ENCODE results near the gene SLC6A19. TPM values are rescaled to one million over a fixed set of nuclear protein-coding genes. Genes with fewer than 3 reads are reported as not detected.

Gene SLC6A19
- total RNA-seq, 2 donors from 2014 or later, result not detected

DNA sequence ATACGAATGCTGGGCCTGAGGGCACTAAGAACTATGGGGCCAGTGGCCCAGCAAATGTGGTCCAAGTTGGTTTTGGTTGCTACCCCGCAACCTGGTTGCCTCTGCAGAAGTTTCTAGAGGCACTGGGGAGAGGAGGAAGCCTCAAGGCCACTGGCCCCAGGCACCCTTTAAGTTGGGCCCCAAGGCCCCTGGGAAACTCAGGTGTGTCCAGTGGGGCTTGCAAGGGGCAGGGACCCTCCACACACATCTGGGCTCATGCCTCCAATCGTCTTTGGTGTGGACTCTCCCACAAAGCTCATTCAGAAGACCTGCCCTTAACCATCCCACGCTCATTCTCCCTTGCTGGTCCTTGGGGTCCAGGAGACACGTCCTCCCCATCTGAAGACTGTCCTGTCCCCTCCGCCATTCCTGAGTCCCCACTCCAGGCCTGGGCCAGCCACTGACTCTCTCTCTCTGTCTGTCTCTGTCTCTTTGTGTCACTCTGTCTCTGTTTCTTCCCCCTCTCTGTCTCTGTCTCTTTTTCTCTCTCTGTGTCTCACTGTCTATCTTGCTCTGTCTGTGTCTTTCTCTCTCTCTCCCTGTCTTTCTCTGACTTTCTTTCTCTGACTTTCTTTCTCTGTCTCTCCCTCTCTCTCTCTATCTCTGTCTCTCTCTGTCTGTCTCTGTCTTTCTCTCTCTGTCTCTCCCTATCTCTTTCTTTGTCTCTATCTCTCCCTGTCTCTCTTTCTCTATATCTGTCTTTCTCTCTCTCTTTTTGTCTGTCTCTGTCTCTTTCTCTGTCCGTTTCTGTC, 3.3 kb upstream of the SLC6A19 start:
- Mint-ChIP-seq H3K4me3 (no peak overlapping the region), H3K36me3 (ENCODE audit: insufficient read depth in 2 of 2) (no peaks in the 10 kb centered on the region)

DNA sequence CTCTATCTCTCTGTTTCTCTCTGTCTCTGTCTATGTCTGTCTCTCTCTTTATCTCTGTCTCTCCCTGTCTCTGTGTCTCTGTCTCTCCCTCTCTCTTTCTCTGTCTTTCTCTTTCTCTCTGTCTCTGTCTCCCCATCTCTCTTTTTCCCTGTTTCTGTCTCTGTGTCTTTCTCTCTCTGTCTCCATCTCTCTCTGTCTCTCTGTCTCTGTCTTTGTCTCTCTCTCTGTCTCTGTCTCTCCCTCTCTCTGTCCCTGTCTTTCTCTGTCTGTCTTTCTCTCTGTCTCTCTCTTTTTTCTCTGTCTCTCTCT, 2.1 kb upstream of the SLC6A19 start:
- Mint-ChIP-seq H3K4me3 (no peak overlapping the region), H3K9me3 (no peaks in the 10 kb centered on the region), H3K36me3 (ENCODE audit: insufficient read depth in 2 of 2) (no peaks in the 10 kb centered on the region), H3K4me1 (ENCODE audit: low read depth) (no peaks in the 10 kb centered on the region), H3K27ac (no peak overlapping the region), H3K27me3 (ENCODE audit: low read depth) (no peaks in the 10 kb centered on the region)
- DNase-seq, result no peak
- ATAC-seq (replicated peaks in 1 of 2), result no peak

More for the DNA sequence above, 3.3 kb upstream of the SLC6A19 start:
- H3K27ac Mint-ChIP-seq, result no peak overlapping the region
- H3K4me1 Mint-ChIP-seq (ENCODE audit: low read depth), result no peaks in the 10 kb centered on the region
- ATAC-seq (replicated peaks in 1 of 2) (no peak), DNase-seq (no peak)
- H3K27me3 Mint-ChIP-seq (ENCODE audit: low read depth), result no peaks in the 10 kb centered on the region
- no peaks in the 10 kb centered on the region for H3K9me3 Mint-ChIP-seq

DNA sequence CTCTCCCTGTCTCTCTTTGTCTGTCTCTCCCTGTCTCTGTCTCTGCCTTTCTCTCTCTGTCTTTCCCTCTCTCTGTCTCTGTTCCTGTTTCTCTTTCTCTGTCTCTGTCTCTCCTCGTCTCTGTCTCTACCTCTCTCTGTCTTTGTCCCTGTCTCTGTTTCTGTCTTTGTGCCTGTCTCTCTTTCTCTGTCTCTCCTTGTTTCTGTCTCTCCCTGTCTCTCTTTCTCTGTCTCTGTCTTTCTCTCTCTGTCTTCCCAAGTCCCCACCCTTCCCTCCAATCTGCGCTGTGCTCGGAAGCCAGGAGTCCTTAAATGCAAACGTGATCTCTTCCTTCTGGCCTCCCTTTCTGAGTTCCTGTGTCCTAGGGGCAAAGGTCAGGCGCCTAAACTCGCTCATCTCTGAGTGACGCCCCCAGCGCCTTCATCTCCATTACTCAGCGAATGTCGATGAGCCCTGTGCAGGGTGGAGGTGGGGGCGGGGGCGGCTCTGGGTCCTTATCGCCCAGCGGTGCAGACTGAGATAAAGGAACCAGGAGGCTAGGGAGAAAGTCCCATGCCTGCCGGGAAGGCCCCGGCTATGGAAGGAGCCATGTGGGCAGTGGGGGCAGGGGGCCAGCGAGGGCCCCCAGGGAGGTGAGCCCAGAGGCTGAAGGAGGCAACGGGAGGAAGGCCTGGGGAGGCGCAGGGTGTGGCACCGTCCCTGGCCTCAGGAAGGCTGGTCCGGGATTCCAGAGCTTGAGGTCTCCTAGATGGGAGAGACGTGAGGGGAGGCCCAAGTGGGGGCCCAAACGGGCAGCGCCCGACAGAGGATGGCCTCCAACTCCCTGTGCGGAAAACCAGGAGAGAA, 1.5 kb upstream of the SLC6A19 start:
- DNase-seq (no peak), ATAC-seq (replicated peaks in 1 of 2) (no peak)
- H3K27me3 Mint-ChIP-seq (ENCODE audit: low read depth), result no peaks in the 10 kb centered on the region
- no peak overlapping the region for H3K27ac Mint-ChIP-seq
- no peak overlapping the region for H3K4me3 Mint-ChIP-seq
- no peaks in the 10 kb centered on the region for H3K36me3 Mint-ChIP-seq (ENCODE audit: insufficient read depth in 2 of 2)
- H3K9me3 Mint-ChIP-seq, result no peaks in the 10 kb centered on the region
- no peaks in the 10 kb centered on the region for H3K4me1 Mint-ChIP-seq (ENCODE audit: low read depth)

DNA sequence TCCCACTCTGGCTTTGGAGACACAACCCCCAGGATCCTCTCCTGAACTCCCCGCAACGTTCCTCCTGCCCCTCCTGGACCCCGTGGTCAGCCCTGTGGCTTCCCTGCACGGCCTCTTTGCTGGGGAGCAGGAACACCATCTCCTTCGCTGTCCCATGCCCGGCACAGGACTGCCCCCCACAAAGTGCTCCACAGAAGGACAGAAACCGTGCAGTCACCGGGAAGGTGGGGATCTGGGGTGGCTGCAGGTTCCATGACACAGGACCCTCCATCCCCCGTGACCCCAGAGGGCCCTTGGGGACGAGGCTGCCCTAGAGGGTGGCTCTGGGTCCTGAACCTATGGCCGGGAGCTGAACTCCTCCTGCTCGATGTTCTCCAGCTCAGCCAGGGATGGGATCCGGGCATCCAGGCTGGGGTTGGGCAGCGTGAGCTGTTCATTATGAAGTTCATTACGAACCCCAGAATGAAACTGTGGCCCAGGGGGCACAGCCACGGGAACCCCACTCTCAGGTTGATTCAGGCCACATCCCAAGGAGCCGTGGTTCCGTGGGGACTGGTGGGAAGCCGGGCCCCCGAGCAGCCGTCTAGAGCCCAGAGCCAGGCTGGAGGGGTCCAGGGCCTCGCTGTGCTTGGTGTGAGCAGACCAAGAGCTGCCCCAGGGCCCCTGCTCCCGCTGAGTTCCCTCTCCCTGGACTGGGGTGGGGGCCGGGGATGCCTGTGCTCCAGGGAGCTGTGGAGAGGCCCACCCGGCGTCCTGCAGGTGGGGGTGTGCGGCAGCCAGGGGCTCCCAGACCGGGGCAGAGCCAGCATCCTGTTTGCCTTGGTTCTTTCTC, 684 bp upstream of the SLC6A19 start:
- Mint-ChIP-seq H3K4me1 (ENCODE audit: low read depth) (no peaks in the 10 kb centered on the region), H3K27ac (no peak overlapping the region), H3K9me3 (no peaks in the 10 kb centered on the region), H3K27me3 (ENCODE audit: low read depth) (no peaks in the 10 kb centered on the region), H3K4me3 (no peak overlapping the region), H3K36me3 (ENCODE audit: insufficient read depth in 2 of 2) (no peaks in the 10 kb centered on the region)
- DNase-seq (no peak), ATAC-seq (replicated peaks in 1 of 2) (no peak)

DNA sequence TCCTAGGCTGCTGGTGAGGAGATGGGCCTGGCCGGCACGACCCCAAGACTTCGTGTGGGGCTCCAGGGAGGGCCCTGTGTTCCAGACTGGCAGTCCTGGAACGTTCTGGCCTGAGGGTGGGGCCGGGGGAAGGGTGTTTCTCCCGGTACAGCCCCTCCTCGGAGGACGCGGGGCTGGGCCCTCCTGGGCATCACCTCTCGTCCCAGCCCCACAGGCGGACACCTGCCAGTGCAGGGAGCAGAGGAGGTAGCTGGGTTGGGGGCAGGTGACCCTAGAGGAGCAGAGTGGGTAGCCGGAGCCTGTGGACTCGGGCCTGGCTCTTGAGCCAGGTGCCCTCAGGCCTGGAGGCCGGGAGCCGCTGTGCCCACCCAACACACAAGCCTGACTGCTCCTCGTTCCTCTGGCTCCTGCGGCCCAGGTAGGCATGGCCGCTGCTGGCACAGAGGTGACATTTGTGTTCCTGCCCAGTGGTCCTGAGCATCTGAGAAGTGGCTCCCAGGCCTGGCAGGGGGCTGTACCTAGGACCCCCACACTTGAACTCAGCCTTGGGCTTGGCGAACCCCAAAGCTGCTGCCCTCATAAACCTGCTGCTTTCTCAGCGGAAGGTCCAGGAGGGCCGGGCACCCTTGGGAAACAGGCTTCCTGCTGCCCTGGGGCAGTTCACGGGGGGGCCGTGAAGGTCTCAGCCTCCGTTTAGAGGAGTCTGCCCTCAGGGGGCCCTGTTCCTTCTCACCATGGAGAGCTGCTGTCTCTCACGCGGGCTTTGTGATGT, 817 bp downstream of the SLC6A19 start:
- Mint-ChIP-seq H3K4me1 (ENCODE audit: low read depth) (no peaks in the 10 kb centered on the region), H3K4me3 (no peak overlapping the region), H3K36me3 (ENCODE audit: insufficient read depth in 2 of 2) (no peaks in the 10 kb centered on the region), H3K27ac (no peak overlapping the region), H3K27me3 (ENCODE audit: low read depth) (no peaks in the 10 kb centered on the region), H3K9me3 (no peaks in the 10 kb centered on the region)
- ATAC-seq (replicated peaks in 1 of 2) (no peak), DNase-seq (no peak)

DNA sequence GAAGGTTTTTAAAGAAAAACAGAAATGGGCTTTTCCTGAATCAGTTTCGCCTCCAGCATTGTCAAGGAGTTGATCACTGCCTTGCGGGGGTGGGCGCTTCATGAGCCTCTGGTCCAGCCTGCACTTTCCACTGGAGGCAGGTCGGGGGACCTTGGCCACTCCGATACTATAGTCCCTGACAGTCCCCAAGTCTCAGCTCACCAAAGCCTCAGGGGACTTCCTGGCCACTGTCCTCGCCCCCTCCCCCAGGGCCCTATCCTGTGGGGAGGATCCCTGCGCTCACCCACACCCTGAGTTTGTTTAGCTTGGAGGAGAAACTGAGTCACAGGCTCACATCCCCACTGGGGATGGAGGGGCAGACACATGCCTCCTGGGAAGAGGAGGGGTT, 1.4 kb downstream of the SLC6A19 start:
- no peak for ATAC-seq (replicated peaks in 1 of 2)
- Mint-ChIP-seq H3K4me3 (no peak overlapping the region), H3K9me3 (no peaks in the 10 kb centered on the region), H3K27me3 (ENCODE audit: low read depth) (no peaks in the 10 kb centered on the region), H3K36me3 (ENCODE audit: insufficient read depth in 2 of 2) (no peaks in the 10 kb centered on the region), H3K27ac (no peak overlapping the region), H3K4me1 (ENCODE audit: low read depth) (no peaks in the 10 kb centered on the region)
- no peak for DNase-seq

DNA sequence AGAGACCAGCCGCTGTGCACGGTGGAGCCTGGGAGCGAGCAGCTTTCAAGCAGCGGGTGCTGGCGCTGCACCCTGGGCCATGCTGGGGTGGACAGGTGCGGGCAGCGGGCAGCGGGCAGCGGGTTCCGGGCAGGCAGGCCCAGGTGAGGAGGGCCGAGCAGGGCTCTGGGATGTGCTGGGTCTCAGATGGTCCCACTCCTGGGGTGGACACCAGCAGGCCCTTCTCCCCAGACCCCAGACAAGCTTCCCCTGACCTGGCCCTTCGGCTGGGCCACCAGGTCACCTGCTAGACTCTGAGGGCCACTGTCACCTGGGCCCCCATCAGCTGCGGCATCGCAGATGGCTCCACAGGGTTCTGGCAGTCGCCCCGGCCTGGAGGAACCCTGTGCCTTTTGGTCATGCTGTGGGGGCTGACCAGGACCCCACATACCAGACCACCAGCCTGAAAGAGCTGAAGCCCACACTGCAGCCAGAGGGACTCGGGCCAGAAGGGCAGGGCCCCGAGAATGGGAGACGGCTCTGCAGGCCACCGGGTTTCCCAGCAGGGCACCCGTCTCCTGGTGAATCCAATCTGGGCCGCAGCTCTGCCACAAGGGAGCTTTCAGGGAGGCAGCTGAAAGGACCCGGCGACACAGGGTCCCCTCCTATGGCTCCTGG, 2.0 kb downstream of the SLC6A19 start:
- H3K27ac Mint-ChIP-seq, result no peak overlapping the region
- no peaks in the 10 kb centered on the region for H3K27me3 Mint-ChIP-seq (ENCODE audit: low read depth)
- no peaks in the 10 kb centered on the region for H3K9me3 Mint-ChIP-seq
- H3K4me1 Mint-ChIP-seq (ENCODE audit: low read depth), result no peaks in the 10 kb centered on the region
- no peak overlapping the region for H3K4me3 Mint-ChIP-seq
- DNase-seq, result no peak
- H3K36me3 Mint-ChIP-seq (ENCODE audit: insufficient read depth in 2 of 2), result no peaks in the 10 kb centered on the region
- no peak for ATAC-seq (replicated peaks in 1 of 2)

DNA sequence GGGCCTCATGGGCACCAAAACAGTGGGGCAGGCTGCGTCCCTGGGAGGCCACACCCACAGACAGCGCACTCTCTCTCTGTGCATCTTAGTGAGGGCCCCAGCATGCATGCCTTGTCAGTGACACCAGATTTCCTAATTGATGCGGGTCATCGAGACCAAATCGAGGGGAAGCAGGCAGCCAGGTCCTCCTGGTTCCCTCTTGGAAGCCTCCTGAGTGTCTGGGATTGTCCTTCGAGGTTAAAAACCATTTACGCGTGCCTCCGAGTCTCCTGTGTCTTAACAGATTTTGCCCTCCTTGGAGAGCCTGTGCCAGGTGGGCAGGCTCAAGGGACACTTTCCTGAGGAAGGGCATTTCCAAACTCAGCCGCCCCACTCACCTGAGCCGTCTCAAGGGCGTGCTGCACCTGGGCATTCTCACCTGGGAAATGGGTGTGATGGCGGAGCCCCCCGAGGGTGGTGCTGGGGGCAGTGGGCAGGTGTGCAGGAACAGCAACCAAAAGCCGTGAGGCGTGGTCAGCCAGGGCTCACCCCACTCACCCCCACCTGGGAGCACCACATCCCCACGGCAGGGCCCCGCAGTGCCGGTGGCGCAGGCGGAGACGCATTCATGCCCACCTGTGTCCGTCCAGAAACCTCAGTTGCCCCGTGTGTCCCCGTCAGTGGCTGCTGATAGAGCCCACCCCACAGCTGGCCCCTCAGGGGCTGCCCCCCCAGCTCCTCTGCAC, 2.7 kb downstream of the SLC6A19 start:
- Mint-ChIP-seq H3K27me3 (ENCODE audit: low read depth) (no peaks in the 10 kb centered on the region), H3K9me3 (no peaks in the 10 kb centered on the region), H3K36me3 (ENCODE audit: insufficient read depth in 2 of 2) (no peaks in the 10 kb centered on the region), H3K4me1 (ENCODE audit: low read depth) (no peaks in the 10 kb centered on the region), H3K27ac (no peak overlapping the region), H3K4me3 (no peak overlapping the region)
- DNase-seq, result no peak
- ATAC-seq (replicated peaks in 1 of 2), result no peak

DNA sequence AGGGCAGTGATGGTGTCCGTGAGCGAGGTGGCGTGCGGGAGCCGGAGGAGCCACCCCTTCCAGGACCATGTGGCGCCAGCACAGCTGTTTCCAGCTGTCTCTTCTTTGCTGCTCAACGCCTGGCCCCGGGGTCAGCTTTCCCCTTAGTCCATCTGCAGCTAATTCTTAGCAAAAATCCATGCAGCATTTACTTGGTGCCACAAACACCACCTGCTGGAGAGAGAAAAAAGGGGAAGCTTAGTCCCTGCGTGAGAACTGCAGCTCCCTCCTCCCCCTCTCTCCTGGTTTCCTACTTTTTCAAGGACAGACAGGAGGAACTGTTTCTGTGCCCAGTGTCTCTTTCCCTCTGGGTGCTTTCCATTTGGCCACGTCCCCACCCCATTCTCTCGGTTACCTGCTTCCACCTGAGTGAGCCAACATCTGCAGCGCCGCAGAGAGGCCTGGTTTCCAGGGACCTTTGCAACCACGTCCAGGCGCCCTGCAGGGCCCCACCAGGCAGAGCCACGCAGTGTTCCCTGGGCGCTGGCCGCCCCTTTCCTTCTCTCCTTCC, 3.4 kb downstream of the SLC6A19 start:
- DNase-seq, result no peak

DNA sequence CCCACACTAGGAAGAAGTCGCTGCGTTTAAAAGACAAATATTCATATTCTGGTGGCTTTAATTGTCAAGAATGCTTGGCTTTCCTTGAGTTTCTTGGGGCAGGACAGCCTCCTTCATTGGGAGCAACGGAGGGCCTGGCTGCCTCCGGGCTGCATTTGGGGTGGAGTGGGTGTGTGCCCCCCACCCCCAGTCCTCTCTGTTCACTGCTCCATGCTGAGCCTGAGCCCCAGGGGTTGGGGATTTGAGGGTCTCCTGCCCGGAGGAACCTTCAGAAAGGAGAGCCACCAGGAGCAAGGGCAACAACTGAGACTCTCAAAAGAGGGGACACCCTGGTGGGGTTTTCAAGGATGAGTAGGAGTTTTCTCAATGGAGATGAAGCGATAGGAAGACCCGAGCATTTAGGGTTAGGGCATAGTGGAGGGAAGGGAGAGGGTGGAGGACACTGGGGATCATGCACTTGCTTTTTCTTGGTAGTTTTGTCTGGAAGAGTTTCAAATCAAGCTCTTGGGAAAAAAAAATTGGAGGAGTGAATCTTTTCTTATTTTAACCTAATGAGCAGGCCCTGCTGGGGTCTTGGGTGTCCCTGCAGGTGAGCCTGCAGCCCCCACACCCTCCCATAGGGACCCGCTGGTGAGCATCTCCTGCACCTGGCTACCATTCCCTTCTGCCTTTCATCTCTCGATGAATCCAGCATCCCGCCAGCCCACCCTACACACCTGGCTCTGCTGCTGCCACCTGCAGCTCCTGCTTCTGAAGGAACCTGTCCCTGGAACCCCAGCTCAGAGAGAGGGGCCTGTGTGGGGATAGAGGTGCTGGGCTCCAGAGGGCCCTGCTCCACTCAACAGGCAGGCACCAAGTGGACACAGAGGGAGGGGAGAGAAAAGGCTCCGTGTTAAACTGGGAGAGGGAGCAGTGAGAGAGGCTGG, 4.1 kb downstream of the SLC6A19 start:
- no peak for ATAC-seq (replicated peaks in 1 of 2)
- H3K4me1 Mint-ChIP-seq (ENCODE audit: low read depth), result no peaks in the 10 kb centered on the region
- no peaks in the 10 kb centered on the region for H3K27me3 Mint-ChIP-seq (ENCODE audit: low read depth)

More for the DNA sequence above, 3.4 kb downstream of the SLC6A19 start:
- no peak for ATAC-seq (replicated peaks in 1 of 2)
- Mint-ChIP-seq H3K36me3 (ENCODE audit: insufficient read depth in 2 of 2) (no peaks in the 10 kb centered on the region), H3K9me3 (no peaks in the 10 kb centered on the region), H3K27me3 (ENCODE audit: low read depth) (no peaks in the 10 kb centered on the region), H3K4me3 (no peak overlapping the region), H3K4me1 (ENCODE audit: low read depth) (no peaks in the 10 kb centered on the region), H3K27ac (no peak overlapping the region)

More for the DNA sequence above, 4.1 kb downstream of the SLC6A19 start:
- no peaks in the 10 kb centered on the region for H3K36me3 Mint-ChIP-seq (ENCODE audit: insufficient read depth in 2 of 2)
- no peaks in the 10 kb centered on the region for H3K9me3 Mint-ChIP-seq
- no peak for DNase-seq
- H3K4me3 Mint-ChIP-seq, result no peak overlapping the region
- no peak overlapping the region for H3K27ac Mint-ChIP-seq
